HCT116 (cell line): Measurements from ENCODE around the gene ACSM5. TPM values are rescaled to one million over a fixed set of nuclear protein-coding genes. Genes with fewer than 3 reads are reported as not detected.

Experiments used
- ATAC-seq: fragments of 200-7000 bp; cut with Tn5 transposase; 2 replicates; pipeline ENCODE4 v1.9.1; 2020; ENCODE audit warnings: mild to moderate bottlenecking, moderate library complexity
- BruUV-seq: library from RNA; stranded (reverse); fragments of 400-500 nt; replicated peaks from 2 replicates; lab custom pipeline; 2021; lab: Mats Ljungman, UMichigan
- CTCF ChIA-PET: fragments of 300-600 bp; sonication (Branson Sonifier 250); formaldehyde crosslinking; loops from one replicate; lab custom pipeline; 2021; ENCODE audit warnings: antibody characterized with exemption; lab: Charles Lee
- POLR2A ChIA-PET: fragments of 300-600, 350-600 bp; sonication (Branson Sonifier 250); formaldehyde crosslinking; loops from one replicate; lab custom pipeline; 2021; ENCODE audit warnings: antibody characterized with exemption; lab: Charles Lee
- RAD21 ChIA-PET, 2 experiments: fragments of 300-600 bp; sonication (Branson Sonifier 250); formaldehyde crosslinking; loops; one replicate each; lab custom pipeline; 2023; ENCODE audit warnings: low total read pairs in 2 of 2; ENCODE audit not compliant: uncharacterized antibody in 2 of 2, unreplicated experiment in 2 of 2, low non-redundant PET in 1 of 2; lab: Charles Lee
- DNase-seq: peaks from one replicate; pipeline ENCODE4 v3.0.0-alpha.2; 2010; ENCODE audit warnings: low read depth, low spot score
- H2AFZ ChIP-seq: fragments of 200-600 bp; shearing (Covaris generic), sonication (generic); 2 replicates; pipeline ENCODE4 v1.6.1; 2017; ENCODE audit warnings: low read depth, mixed run types, mixed read lengths, antibody characterized with exemption, low read length; ENCODE audit not compliant: poor library complexity, severe bottlenecking
- H3K27ac ChIP-seq: 2 replicates; pipeline ENCODE4 v1.5.1; 2012; ENCODE audit warnings: low read depth, low read length
- H3K27me3 ChIP-seq: fragments of 200-600 bp; sonication (generic); 2 replicates; pipeline ENCODE4 v1.6.1; 2016; ENCODE audit warnings: mixed run types, low read length, mixed read lengths; ENCODE audit not compliant: insufficient read depth
- H3K36me3 ChIP-seq, 2 experiments: fragments of 200-500 bp in 1 of 2; fragments of 200-600 bp in 1 of 2; sonication (Bioruptor generic) in 1 of 2; sonication (generic) in 1 of 2; 2 replicates each; pipeline versions ENCODE4 v1.5.1 to v1.6.1; 2014 to 2016; ENCODE audit warnings: low read length in 2 of 2, inconsistent platforms in 1 of 2, mixed read lengths in 1 of 2, mixed run types in 1 of 2; ENCODE audit not compliant: insufficient read depth in 2 of 2, control insufficient read depth in 1 of 2
- H3K4me1 ChIP-seq, 2 experiments: fragments of 200-600 bp in 1 of 2; sonication (generic) in 1 of 2; 2 replicates each; pipeline versions ENCODE4 v1.5.1 to v1.6.1; 2012 to 2017; ENCODE audit warnings: low read length in 2 of 2, inconsistent platforms in 1 of 2, mild to moderate bottlenecking in 1 of 2, mixed read lengths in 1 of 2, mixed run types in 1 of 2, moderate library complexity in 1 of 2; ENCODE audit not compliant: insufficient read depth in 2 of 2, control insufficient read depth in 1 of 2
- H3K4me2 ChIP-seq: fragments of 200-600 bp; sonication (generic); 2 replicates; pipeline ENCODE4 v1.6.1; 2017; ENCODE audit warnings: mixed run types, low read length, mixed read lengths
- H3K4me3 ChIP-seq, 2 experiments: fragments of 200-600 bp in 1 of 2; sonication (generic) in 1 of 2; replicated peaks in 1 of 2; 2 replicates each; pipeline ENCODE4 v1.5.1; 2011 to 2016; ENCODE audit warnings: low read length in 2 of 2, control low read depth in 1 of 2, low read depth in 1 of 2, mild to moderate bottlenecking in 1 of 2, mixed read lengths in 1 of 2, mixed run types in 1 of 2
- H3K79me2 ChIP-seq: fragments of 200-600 bp; sonication (generic); 2 replicates; pipeline ENCODE4 v1.6.1; 2017; ENCODE audit warnings: mild to moderate bottlenecking, mixed run types, low read length, moderate library complexity, mixed read lengths; ENCODE audit not compliant: insufficient read depth
- H3K9ac ChIP-seq: fragments of 200-600 bp; sonication (generic); 2 replicates; pipeline ENCODE4 v1.6.1; 2016; ENCODE audit warnings: low read length, mixed read lengths
- H3K9me2 ChIP-seq: fragments of 200-600 bp; sonication (generic), shearing (Covaris generic); 2 replicates; pipeline ENCODE4 v1.6.1; 2017; ENCODE audit warnings: mixed run types, mild to moderate bottlenecking, moderate library complexity; ENCODE audit not compliant: insufficient read depth
- H3K9me3 ChIP-seq, 2 experiments: fragments of 200-500 bp in 1 of 2; fragments of 200-600 bp in 1 of 2; sonication (Bioruptor generic) in 1 of 2; sonication (generic) in 1 of 2; 2 replicates each; pipeline ENCODE4 v1.6.1; 2014 to 2017; ENCODE audit warnings: low read length in 2 of 2, mixed read lengths in 2 of 2, inconsistent platforms in 1 of 2, low read depth in 1 of 2, mild to moderate bottlenecking in 1 of 2, mixed run types in 1 of 2, moderate library complexity in 1 of 2; ENCODE audit not compliant: control insufficient read depth in 1 of 2, insufficient read depth in 1 of 2
- H4K20me1 ChIP-seq: fragments of 200-600 bp; sonication (generic), shearing (Covaris generic); 2 replicates; pipeline ENCODE4 v1.6.1; 2017; ENCODE audit warnings: mixed run types, mild to moderate bottlenecking, moderate library complexity; ENCODE audit not compliant: insufficient read depth
- CBX3 ChIP-seq: IDR thresholded peaks from 2 replicates; pipeline ENCODE4 v1.6.1; 2012; ENCODE audit warnings: low read depth
- EZH2phosphoT487 ChIP-seq: fragments of 200-600 bp; IDR thresholded peaks from 2 replicates; pipeline ENCODE4 v1.6.1; 2018; ENCODE audit warnings: antibody characterized with exemption, borderline replicate concordance
- FOSL1 ChIP-seq: IDR thresholded peaks from 2 replicates; pipeline ENCODE4 v1.6.1; 2012; ENCODE audit warnings: low read depth
- JUND ChIP-seq: IDR thresholded peaks from 2 replicates; pipeline ENCODE4 v1.6.1; 2012
- POLR2AphosphoS5 ChIP-seq: IDR thresholded peaks from 2 replicates; pipeline ENCODE4 v1.6.1; 2011; ENCODE audit warnings: mild to moderate bottlenecking, low read depth, low read length, moderate library complexity
- SP1 ChIP-seq: IDR thresholded peaks from 2 replicates; pipeline ENCODE4 v1.6.1; 2012; ENCODE audit warnings: low read depth
- YY1 ChIP-seq: IDR thresholded peaks from 2 replicates; pipeline ENCODE4 v1.6.1; 2011; ENCODE audit warnings: low read length, low read depth, moderate library complexity, mild to moderate bottlenecking; ENCODE audit not compliant: insufficient replicate concordance; ENCODE audit errors: extremely low read depth
- ZFX ChIP-seq: fragments of 450-650 bp; IDR thresholded peaks from 2 replicates; pipeline ENCODE4 v1.6.1; 2017
- ZNF274 ChIP-seq: fragments of 200-500 bp; sonication (Bioruptor generic); IDR thresholded peaks from 2 replicates; pipeline ENCODE4 v1.6.1; 2014; ENCODE audit warnings: mild to moderate bottlenecking, low read depth, low read length, inconsistent platforms
- intact Hi-C: fragments of 100-400 bp; cut with micrococcal nuclease; formaldehyde crosslinking; loops from 2 replicates; pipeline ENCODE4 v1.10.0; 2022
- total RNA-seq: library from RNA; stranded (reverse); gene quantifications from one replicate; pipeline ENCODE4 v1.2.1, GENCODE V29; 2021; ENCODE audit not compliant: unreplicated experiment
- TF ChIP-seq, protein P1 (sequence below): IDR thresholded peaks from 2 replicates; pipeline ENCODE4 v1.6.1; 2011; ENCODE audit warnings: mild to moderate bottlenecking, low read length, moderate library complexity; ENCODE audit not compliant: insufficient replicate concordance; ENCODE audit errors: extremely low read depth
- TF ChIP-seq, protein P2 (sequence below), 3 experiments: fragments of 200-600 bp in 1 of 3; sonication (generic) in 1 of 3; IDR thresholded peaks in 2 of 3; conservative IDR thresholded peaks in 1 of 3; 2 replicates each; pipeline ENCODE4 v1.5.1; 2012 to 2017; ENCODE audit warnings: low read depth in 2 of 3, low read length in 2 of 3, antibody characterized with exemption in 1 of 3, borderline replicate concordance in 1 of 3, control low read depth in 1 of 3, mild to moderate bottlenecking in 1 of 3, mixed read lengths in 1 of 3, mixed run types in 1 of 3, moderate library complexity in 1 of 3; ENCODE audit not compliant: insufficient read depth in 1 of 3
- TF ChIP-seq, protein P3 (sequence below): IDR thresholded peaks from 2 replicates; pipeline ENCODE4 v1.6.1; 2012
- TF ChIP-seq, protein P4 (sequence below): IDR thresholded peaks from 2 replicates; pipeline ENCODE4 v1.6.1; 2012; ENCODE audit warnings: low read depth

ACSM5 gene
- total RNA-seq, 1 experiment from 2014 or later: not detected

DNA sequence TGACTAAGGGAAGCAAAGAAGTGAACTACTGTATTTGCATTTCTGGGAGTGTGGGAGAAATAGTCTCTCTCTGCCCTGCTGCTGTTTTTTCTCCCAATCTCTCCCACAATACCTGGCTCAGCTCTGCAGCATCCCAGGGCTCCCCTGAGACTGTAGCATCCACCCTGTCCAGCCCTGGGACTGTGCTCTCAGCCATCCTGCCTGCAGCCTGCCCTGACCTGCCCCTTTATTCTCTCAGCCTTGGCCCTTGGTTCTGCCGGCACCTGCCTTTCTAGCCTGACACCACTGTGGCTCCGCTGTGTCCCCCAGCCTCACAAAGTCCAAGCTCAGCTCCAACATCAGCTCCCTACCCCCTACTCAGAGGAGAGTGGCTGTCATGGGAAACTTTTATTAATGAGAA, 6.7 kb upstream of the ACSM5 start:
- no peak overlapping the region for H3K4me3 ChIP-seq
- H3K4me1 ChIP-seq: no peaks in the 10 kb centered on the region; a peak in 1 of 4 replicates
- H3K9me3 ChIP-seq: no peaks in the 10 kb centered on the region
- no peaks in the 10 kb centered on the region for H4K20me1 ChIP-seq
- TF ChIP-seq ZNF274: no peak
- no peak for TF ChIP-seq JUND
- TF ChIP-seq FOSL1: no peak
- TF ChIP-seq ZFX: no peak
- TF ChIP-seq, all 23 proteins: peak for 0
- ChIA-PET RAD21 (no interaction called here), POLR2A (no interaction called here), CTCF (no interaction called here)
- no peaks in the 10 kb centered on the region for H3K27me3 ChIP-seq
- no peak overlapping the region for H2AFZ ChIP-seq
- no peaks in the 10 kb centered on the region for H3K36me3 ChIP-seq
- BruUV-seq: no TSS peak
- no peaks in the 10 kb centered on the region for H3K79me2 ChIP-seq
- H3K4me2 ChIP-seq: no peak overlapping the region
- DNase-seq (no peak), ATAC-seq (no peak)
- intact Hi-C loops: no loop called here
- H3K9ac ChIP-seq: no peak overlapping the region
- no peaks in the 10 kb centered on the region for H3K9me2 ChIP-seq
- H3K27ac ChIP-seq: no peak overlapping the region

DNA sequence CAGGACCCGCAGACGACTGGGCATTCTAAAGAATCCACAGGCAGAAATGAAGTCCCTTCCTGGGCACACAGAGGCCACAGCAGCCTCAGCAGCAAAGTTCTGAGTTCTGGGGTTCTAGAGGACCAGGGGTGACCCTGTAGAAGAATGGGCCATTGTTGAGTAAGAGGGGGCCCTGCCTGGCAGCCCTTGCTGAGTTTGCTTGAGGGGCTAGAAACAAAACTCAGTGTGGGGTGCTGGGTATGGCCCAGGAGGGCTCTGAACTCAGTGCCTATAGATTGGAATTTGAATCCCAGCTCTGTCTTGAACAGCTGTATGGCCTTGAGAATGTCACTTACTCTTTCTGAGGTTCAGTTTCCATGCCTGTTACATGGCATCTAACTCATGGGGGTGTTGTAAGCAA, 4.7 kb upstream of the ACSM5 start, which contains the start of gene PDILT:
Gene PDILT, minus strand, starts transcription at position 101 of the 400 bp plus-strand sequence. CDS start 5,437 bp downstream, outside the sequence.
- Histone ChIP-seq H3K36me3 (no peaks in the 10 kb centered on the region), H3K9me2 (no peaks in the 10 kb centered on the region), H2AFZ (no peak within 1 kb of the TSS), H3K9ac (no peak within 1 kb of the TSS), H3K4me1 (no peaks in the 10 kb centered on the region; a peak in 1 of 4 replicates), H3K4me2 (no peak within 1 kb of the TSS), H4K20me1 (no peaks in the 10 kb centered on the region), H3K27me3 (no peaks in the 10 kb centered on the region), H3K4me3 (no peak within 1 kb of the TSS), H3K9me3 (no peaks in the 10 kb centered on the region), H3K27ac (no peak within 1 kb of the TSS), H3K79me2 (no peaks in the 10 kb centered on the region)
- ATAC-seq: no peak
- intact Hi-C loops: no loop called here
- CTCF ChIA-PET: no interaction called here
- no TSS peak for BruUV-seq
- no peak for DNase-seq
- POLR2A ChIA-PET: no interaction called here
- RAD21 ChIA-PET: no interaction called here
- TF ChIP-seq SP1 (no peak), YY1 (no peak), POLR2AphosphoS5 (no peak), JUND (no peak), FOSL1 (no peak), CBX3 (no peak), EZH2phosphoT487 (no peak)
- TF ChIP-seq, protein P1, sequence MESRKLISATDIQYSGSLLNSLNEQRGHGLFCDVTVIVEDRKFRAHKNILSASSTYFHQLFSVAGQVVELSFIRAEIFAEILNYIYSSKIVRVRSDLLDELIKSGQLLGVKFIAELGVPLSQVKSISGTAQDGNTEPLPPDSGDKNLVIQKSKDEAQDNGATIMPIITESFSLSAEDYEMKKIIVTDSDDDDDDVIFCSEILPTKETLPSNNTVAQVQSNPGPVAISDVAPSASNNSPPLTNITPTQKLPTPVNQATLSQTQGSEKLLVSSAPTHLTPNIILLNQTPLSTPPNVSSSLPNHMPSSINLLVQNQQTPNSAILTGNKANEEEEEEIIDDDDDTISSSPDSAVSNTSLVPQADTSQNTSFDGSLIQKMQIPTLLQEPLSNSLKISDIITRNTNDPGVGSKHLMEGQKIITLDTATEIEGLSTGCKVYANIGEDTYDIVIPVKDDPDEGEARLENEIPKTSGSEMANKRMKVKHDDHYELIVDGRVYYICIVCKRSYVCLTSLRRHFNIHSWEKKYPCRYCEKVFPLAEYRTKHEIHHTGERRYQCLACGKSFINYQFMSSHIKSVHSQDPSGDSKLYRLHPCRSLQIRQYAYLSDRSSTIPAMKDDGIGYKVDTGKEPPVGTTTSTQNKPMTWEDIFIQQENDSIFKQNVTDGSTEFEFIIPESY: no peak
- TF ChIP-seq, protein P2, sequence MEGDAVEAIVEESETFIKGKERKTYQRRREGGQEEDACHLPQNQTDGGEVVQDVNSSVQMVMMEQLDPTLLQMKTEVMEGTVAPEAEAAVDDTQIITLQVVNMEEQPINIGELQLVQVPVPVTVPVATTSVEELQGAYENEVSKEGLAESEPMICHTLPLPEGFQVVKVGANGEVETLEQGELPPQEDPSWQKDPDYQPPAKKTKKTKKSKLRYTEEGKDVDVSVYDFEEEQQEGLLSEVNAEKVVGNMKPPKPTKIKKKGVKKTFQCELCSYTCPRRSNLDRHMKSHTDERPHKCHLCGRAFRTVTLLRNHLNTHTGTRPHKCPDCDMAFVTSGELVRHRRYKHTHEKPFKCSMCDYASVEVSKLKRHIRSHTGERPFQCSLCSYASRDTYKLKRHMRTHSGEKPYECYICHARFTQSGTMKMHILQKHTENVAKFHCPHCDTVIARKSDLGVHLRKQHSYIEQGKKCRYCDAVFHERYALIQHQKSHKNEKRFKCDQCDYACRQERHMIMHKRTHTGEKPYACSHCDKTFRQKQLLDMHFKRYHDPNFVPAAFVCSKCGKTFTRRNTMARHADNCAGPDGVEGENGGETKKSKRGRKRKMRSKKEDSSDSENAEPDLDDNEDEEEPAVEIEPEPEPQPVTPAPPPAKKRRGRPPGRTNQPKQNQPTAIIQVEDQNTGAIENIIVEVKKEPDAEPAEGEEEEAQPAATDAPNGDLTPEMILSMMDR (IDR thresholded peaks at IDR 0.05 in 2 of 3, conservative IDR thresholded peaks at IDR 0.05 in 1 of 3; ENCODE audit: borderline replicate concordance in 1 of 3, insufficient read depth in 1 of 3, low read depth in 2 of 3, low read length in 2 of 3): no peak
- TF ChIP-seq, protein P3, sequence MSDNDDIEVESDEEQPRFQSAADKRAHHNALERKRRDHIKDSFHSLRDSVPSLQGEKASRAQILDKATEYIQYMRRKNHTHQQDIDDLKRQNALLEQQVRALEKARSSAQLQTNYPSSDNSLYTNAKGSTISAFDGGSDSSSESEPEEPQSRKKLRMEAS: no peak
- TF ChIP-seq, protein P4, sequence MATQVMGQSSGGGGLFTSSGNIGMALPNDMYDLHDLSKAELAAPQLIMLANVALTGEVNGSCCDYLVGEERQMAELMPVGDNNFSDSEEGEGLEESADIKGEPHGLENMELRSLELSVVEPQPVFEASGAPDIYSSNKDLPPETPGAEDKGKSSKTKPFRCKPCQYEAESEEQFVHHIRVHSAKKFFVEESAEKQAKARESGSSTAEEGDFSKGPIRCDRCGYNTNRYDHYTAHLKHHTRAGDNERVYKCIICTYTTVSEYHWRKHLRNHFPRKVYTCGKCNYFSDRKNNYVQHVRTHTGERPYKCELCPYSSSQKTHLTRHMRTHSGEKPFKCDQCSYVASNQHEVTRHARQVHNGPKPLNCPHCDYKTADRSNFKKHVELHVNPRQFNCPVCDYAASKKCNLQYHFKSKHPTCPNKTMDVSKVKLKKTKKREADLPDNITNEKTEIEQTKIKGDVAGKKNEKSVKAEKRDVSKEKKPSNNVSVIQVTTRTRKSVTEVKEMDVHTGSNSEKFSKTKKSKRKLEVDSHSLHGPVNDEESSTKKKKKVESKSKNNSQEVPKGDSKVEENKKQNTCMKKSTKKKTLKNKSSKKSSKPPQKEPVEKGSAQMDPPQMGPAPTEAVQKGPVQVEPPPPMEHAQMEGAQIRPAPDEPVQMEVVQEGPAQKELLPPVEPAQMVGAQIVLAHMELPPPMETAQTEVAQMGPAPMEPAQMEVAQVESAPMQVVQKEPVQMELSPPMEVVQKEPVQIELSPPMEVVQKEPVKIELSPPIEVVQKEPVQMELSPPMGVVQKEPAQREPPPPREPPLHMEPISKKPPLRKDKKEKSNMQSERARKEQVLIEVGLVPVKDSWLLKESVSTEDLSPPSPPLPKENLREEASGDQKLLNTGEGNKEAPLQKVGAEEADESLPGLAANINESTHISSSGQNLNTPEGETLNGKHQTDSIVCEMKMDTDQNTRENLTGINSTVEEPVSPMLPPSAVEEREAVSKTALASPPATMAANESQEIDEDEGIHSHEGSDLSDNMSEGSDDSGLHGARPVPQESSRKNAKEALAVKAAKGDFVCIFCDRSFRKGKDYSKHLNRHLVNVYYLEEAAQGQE: no peak
